ENCODE measurements around the gene NEBL. TPM values are rescaled to one million over a fixed set of nuclear protein-coding genes. Genes with fewer than 3 reads are reported as not detected.
A peak's percentile ranks its signal among the peaks of the same experiment; 100 is the strongest.

NEBL gene
- total and polyA plus RNA-seq, 2 experiments from 2014 or later, result 2.3 to 11.4 TPM

- TF ChIP-seq NANOG (IDR thresholded peaks at IDR 0.05; ENCODE audit: borderline replicate concordance), result no peak
- no peak for TF ChIP-seq ZNF462 (CRISPR knock-in tag; IDR thresholded peaks at IDR 0.05)
- no peak for TF ChIP-seq JUNB (IDR thresholded peaks at IDR 0.05; ENCODE audit: unreplicated experiment)
- no peak for TF ChIP-seq EZH2phosphoT487 (IDR thresholded peaks at IDR 0.05; ENCODE audit: unreplicated experiment)
These were observed 40.6 kb downstream of the NEBL start (continued) for GRCh38 chr10:20856484-20856883.

GRCh38 chr10:20855398-20856038 is 41.6 kb downstream of the NEBL start:
- Histone ChIP-seq H3K4me2 (no peak overlapping the region), H4K20me1 (replicated peaks; ENCODE audit: insufficient read depth) (no peaks in the 10 kb centered on the region), H2AFZ (no peak overlapping the region), H3K4me1 (ENCODE audit: insufficient read depth) (no peaks in the 10 kb centered on the region), H3K27ac (ENCODE audit: low read depth) (no peak overlapping the region), H3K27me3 (ENCODE audit: insufficient read depth) (no peaks in the 10 kb centered on the region), H3K9me2 (ENCODE audit: insufficient read depth) (no peaks in the 10 kb centered on the region), H3K4me3 (no peak overlapping the region), H3K36me3 (ENCODE audit: insufficient read depth) (no peaks in the 10 kb centered on the region), H3K79me2 (replicated peaks; ENCODE audit: insufficient read depth) (no peaks in the 10 kb centered on the region), H3F3A (replicated peaks; ENCODE audit: low read depth) (no peaks in the 10 kb centered on the region)
- H3K27ac Mint-ChIP-seq, result no peak overlapping the region
- ATAC-seq, result no peak
- H3K27me3 Mint-ChIP-seq (ENCODE audit: insufficient read depth, low read depth, poor library complexity), result no peaks in the 10 kb centered on the region
- DNase-seq (ENCODE audit: low spot score), result peak; percentile 53
- no peak overlapping the region for H3K4me3 Mint-ChIP-seq
- H3K9me3 Mint-ChIP-seq, result peaks cover 9% of the 10 kb centered on the region; the same call in 2 of the 3 replicates
- peaks cover 10% of the 10 kb centered on the region; the same call in 2 of the 3 replicates for H3K36me3 Mint-ChIP-seq (ENCODE audit: low read depth)
- no peaks in the 10 kb centered on the region for H3K4me1 Mint-ChIP-seq
- TF ChIP-seq CTCF (conservative IDR thresholded peaks at IDR 0.05; ENCODE audit: low read depth in 2 of 2), result peak; percentile 58 to 63
- no peak for TF ChIP-seq ZNF331 (CRISPR knock-in tag; IDR thresholded peaks at IDR 0.05; ENCODE audit: low read depth)

Measured in GM23338 (cell line).